ENCODE measurements around the gene UBE3B. TPM values are rescaled to one million over a fixed set of nuclear protein-coding genes. Genes with fewer than 3 reads are reported as not detected.

Gene UBE3B
- total and polyA plus RNA-seq, 2 donors (not counting 1 experiment from before 2014, with no cell fraction given) = 27.2 to 52.1 TPM

GRCh38 chr12:109581856-109582255 lies 104.4 kb downstream of the UBE3B start:
- Mint-ChIP-seq H3K4me3 (no peak overlapping the region), H3K9me3 (ENCODE audit: insufficient read depth) (no peaks in the 10 kb centered on the region), H3K4me1 (no peaks in the 10 kb centered on the region), H3K27ac (no peak overlapping the region), H3K27me3 (no peaks in the 10 kb centered on the region)
- no peak overlapping the region for H3K27ac ChIP-seq (ENCODE audit: low read length in 2 of 2)
- no peak for TF ChIP-seq EZH2 (IDR thresholded peaks at IDR 0.05; ENCODE audit: borderline replicate concordance, insufficient read depth, low read depth, low read length, poor library complexity, severe bottlenecking)
- TF ChIP-seq CTCF (IDR thresholded peaks at IDR 0.05) = no peak
- H3K79me2 ChIP-seq (ENCODE audit: control insufficient read depth, insufficient read depth, low read length) = no peaks in the 10 kb centered on the region
- H3K9ac ChIP-seq (ENCODE audit: low read length) = no peak overlapping the region
- no peak overlapping the region for H2AFZ ChIP-seq (ENCODE audit: insufficient read depth, low read depth, low read length, poor library complexity, severe bottlenecking)
- intact Hi-C loops (cut with micrococcal nuclease) = no loop called here
- ChIA-PET CTCF (interaction anchor here (2.6 kb wide), 1 partner anchor 16 kb away, joined by 9 read pairs; no protein-coding TSS in a partner anchor), POLR2A (no interaction called here)
- no peaks in the 10 kb centered on the region for H3K9me3 ChIP-seq (ENCODE audit: control extremely low read depth in 1 of 3, control insufficient read depth in 2 of 3, insufficient read depth in 1 of 3, low read length in 2 of 3)
- H3K4me2 ChIP-seq (replicated peaks; ENCODE audit: low read depth, low read length, poor library complexity, severe bottlenecking) = no peak overlapping the region
- no peaks in the 10 kb centered on the region for H4K20me1 ChIP-seq (ENCODE audit: control insufficient read depth, insufficient read depth, low read length, poor library complexity, severe bottlenecking)
- DNase-seq = no peak
- 100% methylated on average over 7 of the region's 8 CpGs for WGBS (ENCODE audit: insufficient coverage)
- no peaks in the 10 kb centered on the region for H3K4me1 ChIP-seq (ENCODE audit: control insufficient read depth in 2 of 2, insufficient read depth in 2 of 2, low read length in 2 of 2)
- no peak overlapping the region for H3K4me3 ChIP-seq (ENCODE audit: control extremely low read depth in 1 of 5, extremely low read depth in 1 of 5, insufficient read depth in 1 of 5, low read depth in 2 of 5, low read length in 4 of 5)
- no peaks in the 10 kb centered on the region for H3K27me3 ChIP-seq (replicated peaks in 1 of 4; ENCODE audit: control extremely low read depth in 1 of 4, control insufficient read depth in 3 of 4, insufficient read depth in 4 of 4, low read length in 3 of 4)
- ATAC-seq (ENCODE audit: low read depth) = no peak
- peaks cover 0 to 32% of the 10 kb centered on the region in 2 experiments for H3K36me3 ChIP-seq (replicated peaks in 1 of 2; ENCODE audit: control extremely low read depth in 1 of 2, control insufficient read depth in 1 of 2, extremely low read depth in 1 of 2, insufficient read depth in 2 of 2, low read length in 1 of 2)

- H3K27ac Mint-ChIP-seq = no peak overlapping the region
- H3K27ac ChIP-seq (ENCODE audit: low read length in 2 of 2) = no peak overlapping the region
- H3K27me3 ChIP-seq (replicated peaks in 1 of 4; ENCODE audit: control extremely low read depth in 1 of 4, control insufficient read depth in 3 of 4, insufficient read depth in 4 of 4, low read length in 3 of 4) = no peaks in the 10 kb centered on the region
- H3K79me2 ChIP-seq (ENCODE audit: control insufficient read depth, insufficient read depth, low read length) = no peaks in the 10 kb centered on the region
- intact Hi-C loops (cut with micrococcal nuclease) = no loop called here
- H3K27me3 Mint-ChIP-seq = no peaks in the 10 kb centered on the region
- no peaks in the 10 kb centered on the region for H4K20me1 ChIP-seq (ENCODE audit: control insufficient read depth, insufficient read depth, low read length, poor library complexity, severe bottlenecking)
- H3K4me1 Mint-ChIP-seq = no peaks in the 10 kb centered on the region
- H3K9me3 ChIP-seq (ENCODE audit: control extremely low read depth in 1 of 3, control insufficient read depth in 2 of 3, insufficient read depth in 1 of 3, low read length in 2 of 3) = no peaks in the 10 kb centered on the region
- 86% methylated on average over 1 of the region's 5 CpGs for WGBS (ENCODE audit: insufficient coverage)
- no peak for ATAC-seq (ENCODE audit: low read depth)
- no peaks in the 10 kb centered on the region for H3K9me3 Mint-ChIP-seq (ENCODE audit: insufficient read depth)
- no peak overlapping the region for H2AFZ ChIP-seq (ENCODE audit: insufficient read depth, low read depth, low read length, poor library complexity, severe bottlenecking)
- H3K4me3 ChIP-seq (ENCODE audit: control extremely low read depth in 1 of 5, extremely low read depth in 1 of 5, insufficient read depth in 1 of 5, low read depth in 2 of 5, low read length in 4 of 5) = no peak overlapping the region
- H3K9ac ChIP-seq (ENCODE audit: low read length) = no peak overlapping the region
- POLR2A ChIA-PET = no interaction called here
- no peak overlapping the region for H3K4me3 Mint-ChIP-seq
- H3K4me1 ChIP-seq (ENCODE audit: control insufficient read depth in 2 of 2, insufficient read depth in 2 of 2, low read length in 2 of 2) = no peaks in the 10 kb centered on the region
- peaks cover 0 to 38% of the 10 kb centered on the region in 2 experiments for H3K36me3 ChIP-seq (replicated peaks in 1 of 2; ENCODE audit: control extremely low read depth in 1 of 2, control insufficient read depth in 1 of 2, extremely low read depth in 1 of 2, insufficient read depth in 2 of 2, low read length in 1 of 2)
- DNase-seq = no peak
- no peak overlapping the region for H3K4me2 ChIP-seq (replicated peaks; ENCODE audit: low read depth, low read length, poor library complexity, severe bottlenecking)
- CTCF ChIA-PET = interaction anchor here (0.8 to 2.6 kb wide), 2 partner anchors 15 to 64 kb away, joined by 4 to 9 read pairs; no protein-coding TSS in a partner anchor
- TF ChIP-seq CTCF (IDR thresholded peaks at IDR 0.05) = no peak
- no peak for TF ChIP-seq EZH2 (IDR thresholded peaks at IDR 0.05; ENCODE audit: borderline replicate concordance, insufficient read depth, low read depth, low read length, poor library complexity, severe bottlenecking)
Measured at GRCh38 chr12:109582636-109583035, 105.2 kb downstream of the UBE3B start.

All from B cell (primary cell).